MCF 10A (cell line): ENCODE data around the gene KRTAP1-3. TPM values are rescaled to one million over a fixed set of nuclear protein-coding genes. Genes with fewer than 3 reads are reported as not detected.

Experiments used
- BruUV-seq: library from RNA; stranded (reverse); fragments of 400-500 nt; replicated peaks from 2 replicates; lab custom pipeline; 2021; lab: Mats Ljungman, UMichigan
- CTCF ChIA-PET: fragments of 300-600 bp; sonication (Branson Sonifier 250); formaldehyde crosslinking; extraction: SDS; loops from one replicate; lab custom pipeline; 2021; ENCODE audit warnings: antibody characterized with exemption, inconsistent platforms; lab: Yijun Ruan, JAX
- POLR2A ChIA-PET: fragments of 300-600, 350-650 bp; sonication (Branson Sonifier 250); formaldehyde crosslinking; extraction: SDS; loops from one replicate; lab custom pipeline; 2020; ENCODE audit warnings: antibody characterized with exemption, inconsistent platforms; lab: Yijun Ruan, JAX
- DNase-seq: peaks from one replicate; pipeline ENCODE4 v3.0.0-alpha.2; 2018; ENCODE audit not compliant: unreplicated experiment
- H3K27ac Mint-ChIP-seq: one replicate; pipeline ENCODE4 v1.8.0; 2022; ENCODE audit warnings: mild to moderate bottlenecking, low read depth, mixed read lengths; ENCODE audit not compliant: unreplicated experiment
- H3K27me3 Mint-ChIP-seq: one replicate; pipeline ENCODE4 v1.8.0; 2022; ENCODE audit warnings: mixed read lengths; ENCODE audit not compliant: insufficient read depth, unreplicated experiment
- H3K36me3 Mint-ChIP-seq: one replicate; pipeline ENCODE4 v1.8.0; 2022; ENCODE audit warnings: mild to moderate bottlenecking, moderate library complexity, mixed read lengths; ENCODE audit not compliant: insufficient read depth, unreplicated experiment
- H3K4me1 Mint-ChIP-seq: one replicate; pipeline ENCODE4 v1.8.0; 2022; ENCODE audit warnings: mixed read lengths; ENCODE audit not compliant: insufficient read depth, unreplicated experiment
- H3K4me3 Mint-ChIP-seq: one replicate; pipeline ENCODE4 v1.8.0; 2022; ENCODE audit warnings: mild to moderate bottlenecking, moderate library complexity, mixed read lengths; ENCODE audit not compliant: unreplicated experiment
- H3K9me3 Mint-ChIP-seq: one replicate; pipeline ENCODE4 v1.8.0; 2022; ENCODE audit warnings: mixed read lengths; ENCODE audit not compliant: unreplicated experiment
- CTCF ChIP-seq: fragments of 200-600 bp; IDR thresholded peaks from one replicate; pipeline ENCODE4 v1.8.0; 2022; ENCODE audit warnings: antibody characterized with exemption, mild to moderate bottlenecking; ENCODE audit not compliant: unreplicated experiment
- intact Hi-C: fragments of 100-400 bp; cut with micrococcal nuclease; formaldehyde crosslinking; loops from 2 replicates; pipeline ENCODE4 v1.14.1; 2022
- total RNA-seq: library from RNA; stranded (reverse); gene quantifications from 2 replicates; pipeline ENCODE4 v1.2.3, GENCODE V29; 2022

KRTAP1-3 gene
- total RNA-seq, 1 experiment from 2014 or later, result not detected

- ChIA-PET CTCF (interaction anchor here (0.6 kb wide), 1 partner anchor 49 kb away, joined by 3 read pairs; no protein-coding TSS in a partner anchor), POLR2A (no interaction called here)
- Mint-ChIP-seq H3K27me3 (no peaks in the 10 kb centered on the region), H3K4me1 (no peaks in the 10 kb centered on the region), H3K36me3 (no peaks in the 10 kb centered on the region), H3K4me3 (no peak overlapping the region), H3K9me3 (no peaks in the 10 kb centered on the region), H3K27ac (no peak overlapping the region)
- intact Hi-C loops, result no loop called here
- no peak for DNase-seq
- no TSS peak for BruUV-seq
- TF ChIP-seq CTCF, result no peak
These were observed 24.2 kb downstream of the KRTAP1-3 start for GRCh38 chr17:41010441-41010840.

- Mint-ChIP-seq H3K36me3 (no peaks in the 10 kb centered on the region), H3K9me3 (no peaks in the 10 kb centered on the region), H3K4me1 (no peaks in the 10 kb centered on the region), H3K4me3 (no peak overlapping the region), H3K27me3 (no peaks in the 10 kb centered on the region), H3K27ac (no peak overlapping the region)
- ChIA-PET CTCF (interaction anchor here (0.6 kb wide), 1 partner anchor 49 kb away, joined by 3 read pairs; no protein-coding TSS in a partner anchor), POLR2A (no interaction called here)
- intact Hi-C loops, result no loop called here
- no peak for TF ChIP-seq CTCF
- DNase-seq, result no peak
- BruUV-seq, result no TSS peak
These were observed 24.7 kb downstream of the KRTAP1-3 start for GRCh38 chr17:41009936-41010335.

GRCh38 chr17:41009301-41009760 lies 25.3 kb downstream of the KRTAP1-3 start:
- no TSS peak for BruUV-seq
- intact Hi-C loops, result no loop called here
- Mint-ChIP-seq H3K9me3 (no peaks in the 10 kb centered on the region), H3K4me3 (no peak overlapping the region), H3K36me3 (no peaks in the 10 kb centered on the region), H3K27me3 (no peaks in the 10 kb centered on the region), H3K27ac (no peak overlapping the region), H3K4me1 (no peaks in the 10 kb centered on the region)
- no peak for TF ChIP-seq CTCF
- ChIA-PET POLR2A (no interaction called here), CTCF (no interaction called here)
- DNase-seq, result no peak

- no peak for DNase-seq
- H3K27me3 Mint-ChIP-seq, result no peaks in the 10 kb centered on the region
- intact Hi-C loops, result no loop called here
- ChIA-PET CTCF (no interaction called here), POLR2A (interaction anchor here (0.6 kb wide), 1 partner anchor 9 kb away, joined by 3 read pairs; no protein-coding TSS in a partner anchor)
- BruUV-seq, result no TSS peak
- no peak within 1 kb of the TSS for H3K4me3 Mint-ChIP-seq
- H3K27ac Mint-ChIP-seq, result no peak within 1 kb of the TSS
- TF ChIP-seq CTCF, result no peak
- H3K36me3 Mint-ChIP-seq, result no peaks in the 10 kb centered on the region
- no peaks in the 10 kb centered on the region for H3K9me3 Mint-ChIP-seq
- peaks cover 4% of the 10 kb centered on the region for H3K4me1 Mint-ChIP-seq
These were observed 25.9 kb downstream of the KRTAP1-3 start, which contains the start of gene KRTAP3-1 for GRCh38 chr17:41008811-41009210. Gene KRTAP3-1, minus strand, starts transcription at chr17:41009128. Its CDS starts 54 bp downstream, at chr17:41009074.
